Right forelimb (tissue), 1 donor: ENCODE measurements around the gene PPIH.
"Not testable (repeated sequence)": the region's sequence is repeated elsewhere in the genome, so short reads cannot be mapped to it uniquely, and the experiment has no call there.

Experiments used
- DNase-seq: peaks from one replicate; pipeline ENCODE4 v3.0.0-alpha.2; 2018

PPIH gene

DNA sequence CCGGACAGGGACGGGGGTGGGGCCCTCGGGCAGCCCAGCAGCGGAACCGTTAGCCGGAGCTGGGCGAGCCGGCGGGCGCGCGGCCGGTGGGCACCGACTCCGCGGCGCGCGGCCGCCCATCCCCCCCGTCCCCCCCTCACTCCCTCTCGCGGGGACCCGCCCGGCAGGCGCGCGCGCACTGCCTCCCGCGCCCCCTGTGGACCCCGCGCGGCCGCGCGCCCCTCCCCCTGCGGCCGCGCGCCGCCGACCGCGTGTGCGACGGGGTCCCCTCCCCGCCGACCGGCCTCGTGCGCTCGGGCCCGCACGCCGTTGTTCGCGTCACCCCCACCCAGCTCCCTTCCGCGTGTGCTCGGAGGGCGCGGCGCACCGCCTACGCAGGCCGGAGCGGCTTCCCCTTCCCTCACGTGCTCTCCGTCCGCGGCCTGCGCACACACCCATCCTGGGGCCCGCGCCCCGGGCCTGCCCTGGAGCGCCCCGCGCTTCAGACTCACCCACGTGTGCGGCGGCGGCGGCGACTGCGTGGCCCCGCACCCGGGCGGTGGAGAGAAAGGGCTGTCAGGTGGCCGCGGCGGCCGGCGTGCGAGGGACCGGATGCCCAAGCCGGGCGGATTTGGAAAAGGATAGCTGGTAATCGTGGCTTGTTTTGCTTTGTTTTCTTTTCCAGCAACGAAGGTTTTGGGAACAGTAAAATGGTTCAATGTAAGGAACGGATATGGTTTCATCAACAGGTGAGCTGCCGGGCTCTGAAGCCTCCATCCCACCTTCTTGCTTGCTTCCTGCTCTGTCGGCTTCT, 24.7 kb downstream of the PPIH start:
- peak; percentile 75 for DNase-seq

DNA sequence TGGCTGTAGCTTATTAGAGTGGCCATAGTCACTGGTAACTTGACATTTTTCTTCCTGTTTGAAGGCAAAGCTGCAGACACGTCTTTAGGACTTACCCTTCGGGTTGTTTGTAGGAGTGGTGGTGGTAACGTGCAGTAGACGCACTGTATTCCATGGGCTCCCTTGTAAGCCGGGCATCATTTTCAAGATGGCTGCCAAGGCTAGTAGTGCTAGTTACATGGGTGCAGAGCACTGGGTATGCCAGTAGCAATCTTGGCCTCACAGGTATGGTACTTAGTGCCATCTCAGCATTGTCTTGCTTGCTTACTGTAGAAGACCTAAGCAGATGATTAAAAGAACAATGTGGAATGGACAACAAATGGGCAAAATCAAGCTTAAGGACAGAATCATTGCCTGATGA, 25.9 kb downstream of the PPIH start:
- DNase-seq = no peak

DNA sequence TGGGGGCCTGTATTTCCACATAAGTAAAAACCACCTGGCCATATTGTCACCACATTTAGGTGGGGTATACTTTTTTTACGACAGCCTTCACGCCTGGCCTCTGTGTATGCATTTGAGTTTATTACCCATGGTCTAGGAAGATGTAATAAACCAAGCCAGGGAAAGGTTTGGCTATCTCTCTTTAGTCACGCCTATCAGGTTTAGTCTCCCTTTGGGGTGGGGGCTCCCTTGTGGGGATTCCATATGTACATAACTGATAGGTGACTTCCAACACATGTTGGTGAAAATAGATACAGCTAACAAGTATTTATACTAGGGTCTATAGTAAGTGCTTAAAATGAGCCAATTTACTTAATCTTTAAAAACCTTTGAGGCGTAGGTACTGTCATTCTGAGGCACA, 28.2 kb downstream of the PPIH start:
- DNase-seq = no peak

DNA sequence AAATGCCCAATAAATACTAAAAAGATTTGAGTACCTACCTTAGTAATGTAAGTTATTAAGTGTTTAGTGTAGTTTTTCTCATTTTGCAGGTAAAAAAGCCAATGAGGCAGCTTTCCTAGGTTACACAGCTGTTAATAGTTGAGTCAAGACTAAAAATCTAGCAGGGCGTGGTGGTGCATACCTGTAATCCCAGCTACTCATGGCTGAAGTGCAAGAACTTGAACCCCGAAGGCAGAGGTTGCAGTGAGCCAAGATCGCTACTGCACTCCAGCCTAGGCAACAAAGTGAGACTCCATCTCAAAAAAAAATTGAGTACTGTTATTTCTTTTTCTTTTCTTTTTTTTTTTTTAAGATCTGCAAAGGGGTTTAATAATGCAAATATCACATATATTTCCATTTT, 31.7 kb downstream of the PPIH start:
- DNase-seq = no peak

DNA sequence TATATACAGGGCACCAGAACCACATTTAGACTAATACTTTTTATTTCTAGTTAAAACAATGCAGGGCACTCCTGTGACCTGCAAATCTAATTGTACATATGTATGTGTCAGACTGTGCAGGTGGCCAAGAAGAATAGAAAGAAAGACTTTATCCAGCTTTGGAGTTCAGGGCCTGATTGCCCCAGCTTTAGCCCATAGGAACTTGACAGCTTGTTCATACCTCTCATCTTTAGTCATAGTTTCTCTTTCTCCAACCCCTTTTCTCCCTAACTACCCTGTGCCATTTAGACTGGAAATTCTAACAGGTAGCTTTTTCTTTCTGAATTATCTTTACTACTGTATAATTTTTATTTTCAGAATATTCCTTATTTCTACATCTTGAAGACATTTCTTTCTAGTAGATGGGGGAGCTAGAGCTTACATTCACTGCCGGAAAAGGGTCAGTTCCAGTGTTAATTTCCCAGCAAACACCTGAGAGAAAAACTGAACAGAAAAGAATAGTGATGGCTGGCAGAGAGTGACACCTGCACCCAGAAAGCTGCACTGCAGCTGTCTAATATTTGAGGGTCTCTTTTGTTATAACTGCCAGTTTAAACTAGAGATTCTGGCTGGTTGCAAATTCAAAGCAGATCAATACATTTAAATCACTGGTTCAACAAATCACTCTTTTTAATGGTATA, 32.4 kb downstream of the PPIH start:
- no peak for DNase-seq

DNA sequence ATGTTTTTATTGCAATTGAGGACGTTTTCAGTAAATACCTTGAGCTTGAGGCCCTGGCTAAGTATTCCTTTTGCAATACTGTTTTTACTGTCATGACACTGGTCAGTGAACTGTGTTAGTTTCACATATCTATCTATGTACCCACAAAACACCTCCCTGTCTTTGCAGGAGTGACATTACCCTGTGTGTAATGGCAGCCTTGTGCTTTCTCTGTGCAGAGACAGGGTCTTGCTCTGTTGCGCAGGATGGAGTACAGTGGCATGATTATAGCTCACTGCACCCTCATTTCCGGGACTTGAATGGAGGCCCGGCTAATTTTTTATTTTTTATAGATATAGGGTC, 32.9 kb downstream of the PPIH start:
- no peak for DNase-seq

DNA sequence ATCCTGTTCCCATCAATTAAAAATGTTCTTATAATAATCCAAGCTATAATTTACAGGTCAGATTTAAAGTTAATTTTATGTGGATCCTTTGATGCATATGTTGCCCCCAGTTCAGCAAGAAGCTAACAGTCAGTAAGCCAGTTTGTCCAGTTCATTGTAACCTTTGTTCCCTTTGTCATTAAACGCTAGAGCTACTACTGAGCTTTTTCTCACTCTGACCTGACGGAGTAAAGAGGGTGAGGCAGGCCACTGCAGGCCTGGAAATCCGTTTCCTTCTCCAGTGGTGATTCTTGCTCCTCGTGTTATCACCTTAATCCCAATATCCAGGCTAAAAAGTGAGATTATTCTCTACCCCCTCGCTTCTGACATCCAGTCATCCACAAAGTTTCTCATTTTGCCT, 34.2 kb downstream of the PPIH start:
- DNase-seq = no peak

DNA sequence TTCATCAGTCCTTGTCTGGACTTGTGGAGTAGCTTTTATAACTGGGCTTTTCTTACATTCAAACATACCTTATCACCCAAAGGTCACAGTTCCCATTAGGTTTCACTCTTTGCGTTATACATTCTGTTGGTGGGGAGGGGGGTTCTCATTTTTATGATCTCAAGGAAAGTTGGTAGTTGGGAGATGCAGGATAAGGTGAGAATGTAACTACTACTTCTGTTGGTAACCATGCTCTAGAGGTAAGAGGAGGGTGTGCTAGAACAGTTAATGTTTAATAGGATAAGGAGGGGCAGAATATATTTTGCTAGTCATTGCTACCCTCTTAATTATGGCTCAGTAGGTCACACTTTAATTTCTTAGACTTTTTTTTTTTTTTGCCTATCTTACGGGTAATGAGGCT, 34.7 kb downstream of the PPIH start:
- no peak for DNase-seq

DNA sequence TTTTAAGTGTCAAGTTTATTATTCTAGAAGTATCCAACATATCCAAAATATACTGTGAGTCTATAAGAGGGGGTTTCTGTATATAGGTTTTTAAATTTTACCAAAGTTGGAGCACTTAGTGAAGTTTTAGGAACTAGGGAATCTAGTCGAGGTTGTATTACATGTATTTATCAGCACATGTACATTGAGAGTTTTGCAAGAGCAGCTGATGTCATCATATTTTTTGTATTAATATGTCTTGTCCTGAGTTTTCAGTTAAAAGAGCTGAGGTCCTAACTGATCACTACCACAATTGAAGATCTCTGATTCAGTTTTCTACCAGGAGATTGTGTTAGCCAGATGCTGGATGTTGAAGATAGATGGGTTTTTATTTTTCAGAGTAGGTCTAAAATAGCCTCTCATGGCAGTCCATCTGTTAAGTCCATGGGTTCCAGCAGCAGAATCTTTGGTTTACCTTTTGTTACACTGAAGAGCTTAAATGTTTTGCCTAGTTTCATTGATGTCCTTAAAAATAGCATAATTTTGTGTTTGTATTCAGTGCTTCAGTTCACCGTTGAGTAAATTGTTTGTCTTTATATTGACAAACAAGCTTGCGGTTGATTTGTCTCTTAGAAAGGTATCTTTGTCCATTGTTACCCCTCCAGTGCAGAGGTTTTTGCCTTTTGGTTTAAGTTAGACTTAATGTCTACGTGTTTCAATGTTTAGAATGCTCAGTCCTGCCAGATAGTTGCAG, 40.0 kb downstream of the PPIH start:
- no peak for DNase-seq

DNA sequence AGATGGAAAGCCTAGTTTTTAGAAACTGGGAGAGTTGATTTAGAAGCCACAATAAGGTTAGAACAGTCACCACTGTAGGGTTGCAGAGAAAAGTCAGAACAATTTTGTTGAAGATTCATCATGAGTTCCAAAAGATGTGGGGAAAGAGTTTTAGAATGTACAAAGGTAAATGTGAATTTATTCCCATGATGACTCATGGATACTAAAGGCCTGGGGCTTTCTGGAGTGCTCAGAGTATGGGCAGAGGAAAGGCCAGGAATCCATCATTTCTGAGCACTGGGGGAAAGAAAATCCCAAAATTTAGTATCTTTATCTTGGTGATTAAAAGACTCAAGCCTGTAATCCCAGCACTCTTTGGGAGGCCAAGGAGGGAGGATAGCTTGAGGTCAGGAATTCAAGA, 41.8 kb downstream of the PPIH start:
- no peak for DNase-seq

DNA sequence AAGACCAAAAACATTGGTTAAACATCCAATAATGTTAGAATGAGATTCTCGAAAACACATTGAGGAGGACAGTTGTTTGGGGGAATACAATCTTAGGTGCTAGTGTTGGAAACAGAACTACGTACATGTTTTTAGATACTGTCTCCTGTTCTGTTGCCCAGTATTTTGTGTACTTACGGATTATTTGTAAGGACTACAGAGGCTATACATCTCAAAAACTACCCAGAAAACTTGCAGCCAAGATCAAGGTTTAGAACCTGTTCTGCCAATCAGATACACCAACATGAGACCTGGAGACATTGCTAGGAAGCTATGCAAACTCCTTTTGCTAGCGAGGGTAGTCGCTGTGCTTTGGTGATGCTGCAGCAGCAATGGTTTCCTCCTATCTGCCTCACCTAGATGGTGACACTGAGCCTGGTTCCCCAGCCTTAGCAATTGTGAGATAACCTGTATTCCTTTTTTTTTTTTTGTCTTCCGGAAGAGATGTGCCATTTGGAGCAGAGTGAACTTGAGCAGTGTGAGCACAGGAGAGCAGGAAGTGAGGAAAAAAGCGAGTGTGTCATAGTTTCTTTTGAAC, 45.8 kb downstream of the PPIH start:
- DNase-seq = no peak

DNA sequence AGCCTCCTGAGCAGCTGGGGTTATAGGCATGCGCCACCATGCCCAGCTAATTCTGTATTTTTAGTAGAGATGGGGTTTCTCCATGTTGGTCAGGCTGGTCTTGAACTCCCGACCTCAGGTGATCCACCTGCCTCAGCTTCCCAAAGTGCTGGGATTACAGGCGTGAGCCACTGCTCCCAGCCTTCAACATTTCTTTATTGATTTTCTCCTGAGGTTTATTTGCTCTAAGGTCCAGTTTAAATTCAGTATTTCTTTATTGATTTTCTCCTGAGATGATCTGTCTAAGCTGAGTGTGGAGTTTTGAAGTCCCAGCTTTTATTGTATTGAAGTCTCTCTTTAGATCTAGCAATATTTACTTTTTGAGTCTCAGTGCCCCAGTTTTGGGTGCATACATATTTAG, 54.6 kb downstream of the PPIH start:
- not testable (repeated sequence) for DNase-seq

DNA sequence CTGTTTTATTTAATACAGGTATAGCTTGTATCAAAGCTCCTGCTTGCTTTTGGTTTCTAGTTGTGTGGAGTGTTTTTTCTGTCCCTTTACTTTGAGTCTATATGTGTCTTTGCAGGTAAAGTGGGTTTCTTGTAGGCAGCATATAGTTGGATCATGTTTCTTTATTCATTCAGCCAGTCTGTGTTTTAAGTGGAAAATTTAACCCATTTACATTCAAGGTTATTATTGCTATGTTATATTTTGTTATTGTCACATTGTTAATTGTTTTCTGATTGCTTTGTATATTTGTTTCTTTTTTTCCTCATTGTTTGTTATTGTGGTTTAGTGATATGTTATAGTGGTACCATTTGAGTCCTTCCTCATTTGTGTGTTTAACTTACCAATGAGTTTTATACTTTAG, 55.1 kb downstream of the PPIH start:
- no peak for DNase-seq

DNA sequence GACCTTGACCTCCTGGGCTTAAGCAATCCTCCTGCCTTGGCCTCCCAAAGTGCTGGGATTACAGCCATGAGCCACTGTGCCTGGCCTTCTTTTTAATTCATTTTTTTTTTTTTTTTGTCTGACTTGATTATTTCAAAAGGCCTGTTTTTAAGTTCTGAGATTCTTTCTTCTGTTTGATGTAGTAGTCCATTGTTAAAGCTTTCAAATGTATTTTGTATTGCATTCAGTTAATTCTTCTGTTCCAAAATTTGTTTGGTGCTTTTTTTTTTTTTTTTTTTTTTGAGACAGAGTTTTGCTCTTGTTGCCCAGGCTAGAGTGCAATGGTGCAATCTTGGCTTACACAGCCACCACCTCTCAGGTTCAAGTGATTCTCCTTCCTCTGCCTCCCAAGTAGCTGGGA, 56.2 kb downstream of the PPIH start:
- not testable (repeated sequence) for DNase-seq

DNA sequence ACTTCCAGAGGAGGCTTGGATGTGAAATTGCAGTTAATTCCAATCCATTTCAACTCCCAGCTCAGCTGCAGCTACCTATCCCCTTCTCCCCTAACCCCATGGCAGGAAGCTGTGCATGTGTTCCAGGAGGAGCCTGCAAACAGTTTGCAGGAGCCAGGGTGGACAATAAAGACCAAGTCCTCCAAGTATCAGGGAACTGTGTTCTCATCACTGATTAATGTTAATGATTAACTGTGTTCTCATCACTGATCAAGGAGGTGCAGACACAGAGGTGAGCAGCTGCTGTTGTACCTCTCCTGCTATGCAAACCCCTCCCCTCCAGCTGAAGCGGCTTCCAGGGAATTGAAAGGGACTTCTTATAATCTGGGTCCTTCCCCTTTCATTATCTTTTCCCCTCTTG, 62.6 kb downstream of the PPIH start:
- no peak for DNase-seq

DNA sequence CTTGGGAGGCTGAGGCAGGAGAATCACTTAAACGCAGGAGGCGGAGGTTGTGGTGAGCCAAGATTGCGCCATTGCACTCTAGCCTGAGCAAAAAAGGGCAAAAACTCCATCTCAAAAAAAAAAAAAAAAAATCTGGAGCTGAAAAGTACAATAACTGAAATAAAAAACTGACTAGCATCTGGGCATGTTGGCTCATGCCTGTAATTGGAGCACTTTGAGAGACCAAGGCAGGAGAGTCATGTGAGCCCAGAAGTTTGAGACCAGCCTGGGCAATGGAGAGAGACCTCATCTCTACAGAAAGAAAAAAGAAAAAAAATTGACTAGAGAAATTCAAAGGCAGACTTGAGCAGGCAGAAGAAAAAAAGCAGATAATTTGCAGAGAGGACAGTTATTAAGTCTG, 63.7 kb downstream of the PPIH start:
- no peak for DNase-seq

DNA sequence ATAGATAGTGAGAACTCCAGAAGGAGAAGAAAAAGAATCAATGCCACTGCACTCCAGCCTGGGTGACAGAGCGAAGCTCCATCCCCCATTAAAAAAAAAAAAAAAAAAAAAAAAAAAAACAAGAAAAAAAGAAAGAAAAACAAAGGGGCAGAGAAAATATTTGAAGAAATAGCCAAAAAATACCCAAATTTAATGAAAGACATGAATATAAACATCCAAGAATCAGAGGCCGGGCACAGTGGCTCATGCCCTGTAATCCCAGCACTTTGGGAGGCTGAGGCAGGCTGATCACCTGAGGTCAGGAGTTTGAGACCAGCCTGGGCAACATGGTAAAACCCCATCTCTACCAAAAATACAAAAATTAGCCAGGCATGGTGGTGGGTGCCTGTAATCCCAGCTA, 64.2 kb downstream of the PPIH start:
- DNase-seq = not testable (repeated sequence)

DNA sequence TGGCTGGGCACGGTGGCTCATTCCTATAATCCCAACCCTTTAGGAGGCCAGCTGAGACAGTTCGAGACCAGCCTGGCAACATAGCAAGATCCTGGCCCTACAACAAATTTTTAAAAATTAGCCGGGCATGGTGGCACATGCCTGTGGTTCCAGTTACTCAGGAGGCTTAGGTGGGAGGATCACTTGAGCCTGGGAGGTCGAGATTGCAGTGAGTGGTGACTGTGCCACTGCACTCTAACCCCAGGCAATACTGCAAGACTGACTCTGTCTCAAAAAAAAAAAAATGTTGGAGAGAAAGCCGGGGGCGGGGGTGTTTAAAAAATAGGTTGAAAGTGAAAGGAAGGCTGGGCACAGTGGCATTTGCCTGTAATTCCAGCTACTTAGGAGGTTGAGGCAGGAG, 65.3 kb downstream of the PPIH start:
- no peak for DNase-seq

DNA sequence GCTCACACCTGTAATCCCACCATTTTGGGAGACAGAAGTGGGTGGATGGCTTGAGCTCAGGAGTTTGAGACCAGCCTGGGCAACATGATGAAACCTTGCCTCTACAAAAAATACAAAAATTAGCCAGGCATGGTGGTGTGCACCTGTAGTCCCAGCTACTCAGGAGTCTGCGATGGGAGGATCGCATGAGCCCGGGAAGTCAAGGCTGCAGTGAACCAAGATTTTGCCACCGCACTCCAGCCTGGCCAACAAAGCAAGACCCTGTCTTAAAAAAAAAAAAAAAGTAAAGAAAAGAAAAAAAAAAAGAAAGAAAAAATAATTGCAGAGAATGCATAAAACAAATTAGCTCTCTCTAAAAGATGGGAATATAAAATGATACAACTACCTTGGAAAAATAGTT, 67.6 kb downstream of the PPIH start:
- not testable (repeated sequence) for DNase-seq
